ENCODE measurements around the gene GRAMD1A.

Gene GRAMD1A

GRCh38 chr19:35063940-35064818 is 64.1 kb downstream of the GRAMD1A start:
- H3K9me3 ChIP-seq (ENCODE audit: control insufficient read depth, insufficient read depth, low read length), result no peaks in the 10 kb centered on the region
- H3K27ac ChIP-seq (ENCODE audit: low read depth, low read length), result no peak overlapping the region
- no peak overlapping the region for H3K4me3 ChIP-seq (ENCODE audit: low read length)
- H3K9me2 ChIP-seq (replicated peaks; ENCODE audit: control insufficient read depth, low read length), result no peaks in the 10 kb centered on the region
- TF ChIP-seq CTCF (IDR thresholded peaks at IDR 0.05; ENCODE audit: low read depth, low read length, poor library complexity, severe bottlenecking) (no peak), EZH2phosphoT487 (IDR thresholded peaks at IDR 0.05; ENCODE audit: borderline replicate concordance, low read length) (no peak)
- no peaks in the 10 kb centered on the region for H3F3A ChIP-seq (ENCODE audit: control insufficient read depth, insufficient read depth)
- peaks cover 16% of the 10 kb centered on the region for H3K4me1 ChIP-seq (ENCODE audit: control insufficient read depth, low read length)
- no peaks in the 10 kb centered on the region for H4K20me1 ChIP-seq (ENCODE audit: control insufficient read depth, insufficient read depth, low read depth, low read length)
- peaks cover 5% of the 10 kb centered on the region; the same call in 1 of the 2 replicates for H3K27me3 ChIP-seq (ENCODE audit: control insufficient read depth, low read length)
- H3K36me3 ChIP-seq (ENCODE audit: control insufficient read depth, low read length), result no peaks in the 10 kb centered on the region
- no peaks in the 10 kb centered on the region for H3K79me2 ChIP-seq (ENCODE audit: control insufficient read depth, low read length)
- H3K4me2 ChIP-seq (ENCODE audit: low read length), result no peak overlapping the region

- Histone ChIP-seq H3K9me2 (replicated peaks; ENCODE audit: control insufficient read depth, low read length) (no peaks in the 10 kb centered on the region), H3K4me3 (ENCODE audit: low read length) (no peak overlapping the region), H3K36me3 (ENCODE audit: control insufficient read depth, low read length) (no peaks in the 10 kb centered on the region), H3K9me3 (ENCODE audit: control insufficient read depth, insufficient read depth, low read length) (no peaks in the 10 kb centered on the region), H3K79me2 (ENCODE audit: control insufficient read depth, low read length) (no peaks in the 10 kb centered on the region), H3F3A (ENCODE audit: control insufficient read depth, insufficient read depth) (0 out of 2 replicates have a peak, but pooled peaks cover 3% of the 10 kb centered on the region), H3K4me1 (ENCODE audit: control insufficient read depth, low read length) (peaks cover 26% of the 10 kb centered on the region), H4K20me1 (ENCODE audit: control insufficient read depth, insufficient read depth, low read depth, low read length) (no peaks in the 10 kb centered on the region), H3K27me3 (ENCODE audit: control insufficient read depth, low read length) (peaks cover 5% of the 10 kb centered on the region; the same call in 1 of the 2 replicates), H3K27ac (ENCODE audit: low read depth, low read length) (no peak overlapping the region), H3K4me2 (ENCODE audit: low read length) (no peak overlapping the region)
- TF ChIP-seq CTCF (IDR thresholded peaks at IDR 0.05; ENCODE audit: low read depth, low read length, poor library complexity, severe bottlenecking) (no peak), EZH2phosphoT487 (IDR thresholded peaks at IDR 0.05; ENCODE audit: borderline replicate concordance, low read length) (no peak)
Measured at GRCh38 chr19:35065574-35065973, 65.5 kb downstream of the GRAMD1A start.

GRCh38 chr19:35066121-35066520 is 66.0 kb downstream of the GRAMD1A start:
- Histone ChIP-seq H3K4me1 (ENCODE audit: control insufficient read depth, low read length) (peaks cover 26% of the 10 kb centered on the region), H3F3A (ENCODE audit: control insufficient read depth, insufficient read depth) (0 out of 2 replicates have a peak, but pooled peaks cover 3% of the 10 kb centered on the region), H3K79me2 (ENCODE audit: control insufficient read depth, low read length) (no peaks in the 10 kb centered on the region), H3K9me2 (replicated peaks; ENCODE audit: control insufficient read depth, low read length) (no peaks in the 10 kb centered on the region), H3K27ac (ENCODE audit: low read depth, low read length) (no peak overlapping the region), H3K4me3 (ENCODE audit: low read length) (no peak overlapping the region), H3K9me3 (ENCODE audit: control insufficient read depth, insufficient read depth, low read length) (no peaks in the 10 kb centered on the region), H4K20me1 (ENCODE audit: control insufficient read depth, insufficient read depth, low read depth, low read length) (no peaks in the 10 kb centered on the region), H3K4me2 (ENCODE audit: low read length) (no peak overlapping the region), H3K36me3 (ENCODE audit: control insufficient read depth, low read length) (no peaks in the 10 kb centered on the region), H3K27me3 (ENCODE audit: control insufficient read depth, low read length) (peaks cover 5% of the 10 kb centered on the region; the same call in 1 of the 2 replicates)
- TF ChIP-seq CTCF (IDR thresholded peaks at IDR 0.05; ENCODE audit: low read depth, low read length, poor library complexity, severe bottlenecking), result no peak
- TF ChIP-seq EZH2phosphoT487 (IDR thresholded peaks at IDR 0.05; ENCODE audit: borderline replicate concordance, low read length), result no peak
